ENCODE results near the gene NADK2.

DNA sequence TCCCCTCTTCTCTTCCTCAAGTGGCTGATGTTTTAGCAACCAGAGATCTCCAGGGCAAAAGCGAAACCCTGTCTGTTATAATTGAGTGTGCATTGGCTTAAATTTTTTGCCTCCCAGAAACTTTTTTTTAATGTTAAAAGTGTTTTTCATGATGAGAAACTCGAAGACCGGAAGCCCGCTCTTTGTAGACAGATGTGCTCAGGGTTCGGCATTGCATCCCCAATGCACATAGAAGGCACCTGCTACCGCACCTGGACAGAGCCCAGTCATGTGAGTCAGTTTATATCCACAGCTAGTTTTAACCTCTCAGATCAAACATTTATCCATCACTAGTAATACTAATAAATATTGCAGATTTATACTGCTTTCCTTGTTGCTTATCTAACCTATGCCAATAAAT is 19.5 kb upstream of the NADK2 start:
- TF ChIP-seq, protein P1, sequence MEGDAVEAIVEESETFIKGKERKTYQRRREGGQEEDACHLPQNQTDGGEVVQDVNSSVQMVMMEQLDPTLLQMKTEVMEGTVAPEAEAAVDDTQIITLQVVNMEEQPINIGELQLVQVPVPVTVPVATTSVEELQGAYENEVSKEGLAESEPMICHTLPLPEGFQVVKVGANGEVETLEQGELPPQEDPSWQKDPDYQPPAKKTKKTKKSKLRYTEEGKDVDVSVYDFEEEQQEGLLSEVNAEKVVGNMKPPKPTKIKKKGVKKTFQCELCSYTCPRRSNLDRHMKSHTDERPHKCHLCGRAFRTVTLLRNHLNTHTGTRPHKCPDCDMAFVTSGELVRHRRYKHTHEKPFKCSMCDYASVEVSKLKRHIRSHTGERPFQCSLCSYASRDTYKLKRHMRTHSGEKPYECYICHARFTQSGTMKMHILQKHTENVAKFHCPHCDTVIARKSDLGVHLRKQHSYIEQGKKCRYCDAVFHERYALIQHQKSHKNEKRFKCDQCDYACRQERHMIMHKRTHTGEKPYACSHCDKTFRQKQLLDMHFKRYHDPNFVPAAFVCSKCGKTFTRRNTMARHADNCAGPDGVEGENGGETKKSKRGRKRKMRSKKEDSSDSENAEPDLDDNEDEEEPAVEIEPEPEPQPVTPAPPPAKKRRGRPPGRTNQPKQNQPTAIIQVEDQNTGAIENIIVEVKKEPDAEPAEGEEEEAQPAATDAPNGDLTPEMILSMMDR (IDR thresholded peaks at IDR 0.05): no peak
- TF ChIP-seq POLR2A (IDR thresholded peaks at IDR 0.05): no peak
- no peak for TF ChIP-seq EP300 (IDR thresholded peaks at IDR 0.05)

All from ovary (tissue), 3 donors.